GM12878 (cell line): ENCODE data around the gene LTB4R. TPM values are rescaled to one million over a fixed set of nuclear protein-coding genes. Genes with fewer than 3 reads are reported as not detected.
A peak's percentile ranks its signal among the peaks of the same experiment; 100 is the strongest.

Experiments
- ATAC-seq: fragments of 200-7000 bp; cut with Tn5 transposase; 3 replicates; pipeline ENCODE4 v1.9.1; 2020; ENCODE audit warnings: mild to moderate bottlenecking, moderate library complexity
- BruUV-seq: library from RNA; stranded (reverse); fragments of 400-500 nt; replicated peaks from 2 replicates; lab custom pipeline; 2021; lab: Mats Ljungman, UMichigan
- CTCF ChIA-PET: fragments of 300-600 bp; sonication (Branson Sonifier 250); formaldehyde crosslinking; extraction: SDS; loops from one replicate; lab custom pipeline; 2021; ENCODE audit warnings: inconsistent platforms; lab: Yijun Ruan, JAX
- POLR2A ChIA-PET: fragments of 350-600 bp; formaldehyde crosslinking; extraction: SDS; loops from one replicate; lab custom pipeline; 2021; ENCODE audit warnings: inconsistent platforms; lab: Charles Lee
- RAD21 ChIA-PET: fragments of 300-600 bp; sonication (Branson Sonifier 250); formaldehyde crosslinking; loops from one replicate; lab custom pipeline; 2023; ENCODE audit warnings: antibody characterized with exemption; ENCODE audit not compliant: unreplicated experiment; lab: Charles Lee
- SMC1A ChIA-PET: fragments of 300-600 bp; sonication (Branson Sonifier 250); formaldehyde crosslinking; loops from one replicate; lab custom pipeline; 2023; ENCODE audit not compliant: unreplicated experiment, uncharacterized antibody; lab: Charles Lee
- DNase-seq: peaks from one replicate; pipeline ENCODE4 v3.0.0-alpha.2; 2011; ENCODE audit warnings: low read depth, low spot score
- FAIRE-seq: peaks from 3 replicates; lab custom pipeline; 2011; peaks lifted over from hg19 to GRCh38; lab: Jason Lieb, UNC
- H2AFZ ChIP-seq: 2 replicates; pipeline ENCODE4 v1.6.0; 2011; ENCODE audit warnings: low read depth, low read length, control low read depth; ENCODE audit not compliant: control insufficient read depth
- H3K27ac ChIP-seq: 2 replicates; pipeline ENCODE4 v1.5.1; 2011; ENCODE audit warnings: control low read depth; ENCODE audit not compliant: control insufficient read depth, insufficient read depth
- H3K27me3 ChIP-seq, 2 experiments: replicated peaks in 1 of 2; 2 replicates each; pipeline versions ENCODE4 v1.6.0 to v1.6.1; 2011; ENCODE audit warnings: low read length in 1 of 2; ENCODE audit not compliant: control insufficient read depth in 2 of 2, insufficient read depth in 2 of 2
- H3K36me3 ChIP-seq, 2 experiments: 2 replicates each; pipeline ENCODE4 v1.5.1; 2011; ENCODE audit warnings: low read length in 1 of 2; ENCODE audit not compliant: control insufficient read depth in 2 of 2, insufficient read depth in 2 of 2
- H3K4me1 ChIP-seq: 2 replicates; pipeline ENCODE4 v1.6.1; 2011; ENCODE audit warnings: mild to moderate bottlenecking, low read length, moderate library complexity, mixed read lengths; ENCODE audit not compliant: control insufficient read depth, insufficient read depth
- H3K4me2 ChIP-seq: 2 replicates; pipeline ENCODE4 v1.6.0; 2011; ENCODE audit warnings: control low read depth; ENCODE audit not compliant: control insufficient read depth, insufficient read depth
- H3K4me3 ChIP-seq: fragments of 200-600 bp; sonication (generic); 2 replicates; pipeline ENCODE4 v1.5.1; 2016
- H3K79me2 ChIP-seq: 2 replicates; pipeline ENCODE4 v1.6.0; 2011; ENCODE audit warnings: low read length; ENCODE audit not compliant: control insufficient read depth, insufficient read depth
- H3K9ac ChIP-seq: 2 replicates; pipeline ENCODE4 v1.8.0; 2011; ENCODE audit warnings: low read length, control low read depth, mixed read lengths; ENCODE audit not compliant: control insufficient read depth, insufficient read depth
- H3K9me3 ChIP-seq: replicated peaks from 3 replicates; pipeline ENCODE4 v1.5.1; 2011; ENCODE audit warnings: mild to moderate bottlenecking, low read length; ENCODE audit not compliant: control insufficient read depth, insufficient read depth
- H4K20me1 ChIP-seq: 2 replicates; pipeline ENCODE4 v1.6.0; 2011; ENCODE audit not compliant: control insufficient read depth, insufficient read depth
- IKZF2 ChIP-seq, 2 experiments: fragments of 450-650 bp; IDR thresholded peaks; 2 replicates each; pipeline ENCODE4 v1.6.1; 2017; ENCODE audit warnings: mild to moderate bottlenecking in 2 of 2, moderate library complexity in 2 of 2
- POLR2AphosphoS2 ChIP-seq: IDR thresholded peaks from 2 replicates; pipeline ENCODE4 v1.6.1; 2011; ENCODE audit warnings: low read depth, mild to moderate bottlenecking, low read length, improper control_type of control experiment, moderate library complexity
- WGBS: methylation state at CpG from one replicate; pipeline ENCODE4 v1.1.6; 2016; ENCODE audit warnings: low lambda C conversion rate; ENCODE audit not compliant: insufficient replicate concordance, insufficient coverage; ENCODE audit errors: missing lambda C conversion rate; 5-methylcytosine and 5-hydroxymethylcytosine counted together
- in situ Hi-C: fragments of 300-500 bp; cut with MboI; formaldehyde crosslinking; loops from 9 replicates; pipeline ENCODE4 v1.14.3; 2018; ENCODE audit warnings: mixed read lengths
- intact Hi-C: fragments of 100-400 bp; cut with micrococcal nuclease; formaldehyde crosslinking; loops from one replicate; pipeline ENCODE4 v1.14.2; 2022; ENCODE audit not compliant: unreplicated experiment
- polyA plus RNA-seq, 11 experiments: library from polyadenylated mRNA; depleted of rRNA in 4 of 11; unstranded in 6 of 11; stranded (reverse) in 5 of 11; fragments of >200 nt; fragmentation: Nextera tagmentation in 4 of 11; fragmentation: Illumina TruSeq in 1 of 11; extraction: Ambion mirVana in 4 of 11; extraction: Trizol in 1 of 11; gene quantifications; 1 replicate in 1 of 11; 2 replicates in 10 of 11; pipeline versions ENCODE4 v1.2.1 to v1.2.3, GENCODE V29; 2011 to 2016; ENCODE audit warnings: inconsistent platforms in 2 of 11, missing spikeins in 2 of 11, low read depth in 1 of 11
- total RNA-seq, 4 experiments: library from RNA; depleted of rRNA in 3 of 4; stranded (reverse); fragments of >200 nt in 3 of 4; fragmentation: Illumina TruSeq in 1 of 4; extraction: Trizol in 1 of 4; gene quantifications; 2 replicates each; pipeline versions ENCODE4 v1.2.1 to v1.2.3, GENCODE V29; 2013 to 2021
- TF ChIP-seq, protein P1 (sequence below): fragments of 450-650 bp; IDR thresholded peaks from 2 replicates; pipeline ENCODE4 v1.6.1; 2017; ENCODE audit warnings: low read depth, mild to moderate bottlenecking, moderate library complexity

The LTB4R gene
- total and polyA plus RNA-seq, 10 of the 15 experiments (the other 5 are each of a cell fraction or from before 2014, with no cell fraction given) = 1.2 to 14.0 (median 4.0) TPM

DNA sequence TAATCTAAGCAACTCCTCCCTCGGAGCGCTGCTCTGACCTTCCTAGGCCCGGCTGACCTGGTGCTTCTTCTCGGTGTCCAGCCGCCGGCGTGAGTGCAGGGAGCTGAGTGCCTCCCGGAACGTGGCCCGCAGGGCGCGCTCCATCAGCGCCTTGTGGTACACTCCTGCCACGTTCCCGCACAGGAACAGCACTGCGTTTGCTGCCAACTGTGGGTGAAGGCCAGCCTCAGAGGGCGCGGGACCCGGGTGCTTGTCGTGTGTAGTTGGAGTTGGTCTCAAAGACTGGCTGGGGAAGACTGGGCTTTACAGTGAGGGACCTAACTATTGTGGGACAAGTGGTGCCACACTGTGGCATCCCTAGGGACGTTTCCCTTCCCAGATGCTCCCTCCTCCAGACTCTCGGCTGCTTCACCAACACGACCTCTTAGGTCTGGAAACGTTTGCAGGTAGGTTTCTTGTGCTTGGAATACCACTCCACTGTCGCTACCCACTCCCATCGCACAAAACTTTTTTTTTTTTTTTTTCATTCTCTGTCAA is 20.5 kb downstream of the LTB4R start:
- TF ChIP-seq POLR2AphosphoS2 = no peak
- TF ChIP-seq, protein P1, sequence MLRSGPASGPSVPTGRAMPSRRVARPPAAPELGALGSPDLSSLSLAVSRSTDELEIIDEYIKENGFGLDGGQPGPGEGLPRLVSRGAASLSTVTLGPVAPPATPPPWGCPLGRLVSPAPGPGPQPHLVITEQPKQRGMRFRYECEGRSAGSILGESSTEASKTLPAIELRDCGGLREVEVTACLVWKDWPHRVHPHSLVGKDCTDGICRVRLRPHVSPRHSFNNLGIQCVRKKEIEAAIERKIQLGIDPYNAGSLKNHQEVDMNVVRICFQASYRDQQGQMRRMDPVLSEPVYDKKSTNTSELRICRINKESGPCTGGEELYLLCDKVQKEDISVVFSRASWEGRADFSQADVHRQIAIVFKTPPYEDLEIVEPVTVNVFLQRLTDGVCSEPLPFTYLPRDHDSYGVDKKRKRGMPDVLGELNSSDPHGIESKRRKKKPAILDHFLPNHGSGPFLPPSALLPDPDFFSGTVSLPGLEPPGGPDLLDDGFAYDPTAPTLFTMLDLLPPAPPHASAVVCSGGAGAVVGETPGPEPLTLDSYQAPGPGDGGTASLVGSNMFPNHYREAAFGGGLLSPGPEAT = 0 out of 2 replicates have a peak, but pooled peaks have one; percentile 31
- peak; percentile 39 to 42; a peak in 1 of 4 replicates for TF ChIP-seq IKZF2 (IDR thresholded peaks at IDR 0.05)

More for the DNA sequence above, 20.5 kb downstream of the LTB4R start:
- WGBS = 52% methylated on average over 26 of the region's 26 CpGs
- no peak overlapping the region for H3K9ac ChIP-seq
- peaks cover 18% of the 10 kb centered on the region for H3K4me1 ChIP-seq
- FAIRE-seq = no peak
- in situ Hi-C loops (loop anchor here (5.0 kb wide), 1 partner anchor 101 kb away; no protein-coding TSS in a partner anchor), intact Hi-C loops (loop anchor here (1.0 to 5.0 kb wide), 2 partner anchors 36 to 88 kb away; partner anchors contain the start of gene NFATC4)
- H3K27me3 ChIP-seq = peaks cover 2 to 12% of the 10 kb centered on the region in 2 experiments; a peak in 3 of 4 replicates
- CTCF ChIA-PET = interaction anchor here (0.6 to 16.6 kb wide), 16 partner anchors 9 to 626 kb away, joined by 3 to 452 read pairs (median 20); partner anchors contain the start of genes CBLN3, CIDEB, KHNYN and LTB4R
- no peak overlapping the region for H3K27ac ChIP-seq
- POLR2A ChIA-PET = interaction anchor here (0.7 to 4.0 kb wide), 6 partner anchors 18 to 441 kb away, joined by 3 to 42 read pairs (median 3); partner anchors contain the start of genes CBLN3 and KHNYN
- H3K9me3 ChIP-seq = no peaks in the 10 kb centered on the region
- no peak for ATAC-seq
- no peak overlapping the region for H3K4me3 ChIP-seq
- H4K20me1 ChIP-seq = no peaks in the 10 kb centered on the region
- BruUV-seq = no TSS peak
- SMC1A ChIA-PET = interaction anchor here (0.5 to 4.9 kb wide), 9 partner anchors 21 to 1155 kb away, joined by 3 to 77 read pairs (median 5); partner anchors contain the start of genes CBLN3, CIDEB and KHNYN
- no peaks in the 10 kb centered on the region; a peak in 1 of 4 replicates for H3K36me3 ChIP-seq
- RAD21 ChIA-PET = interaction anchor here (0.6 to 5.0 kb wide), 12 partner anchors 13 to 741 kb away, joined by 3 to 141 read pairs (median 4); partner anchors contain the start of genes CBLN3, CIDEB, KHNYN and LTB4R2
- no peak for DNase-seq
- H2AFZ ChIP-seq = no peak overlapping the region
- no peaks in the 10 kb centered on the region for H3K79me2 ChIP-seq
- no peak overlapping the region for H3K4me2 ChIP-seq
